HG03378 (cell line): ENCODE data around the gene SVBP.
A peak's percentile ranks its signal among the peaks of the same experiment; 100 is the strongest.
"Not testable (repeated sequence)": the region's sequence is repeated elsewhere in the genome, so short reads cannot be mapped to it uniquely, and the experiment has no call there.

Experiments used
- ATAC-seq: cut with Tn5 transposase; IDR thresholded peaks from one replicate; pipeline ENCODE4 v1.9.1; 2021; ENCODE audit warnings: mild to moderate bottlenecking, moderate library complexity; ENCODE audit not compliant: unreplicated experiment

SVBP gene, protein sequence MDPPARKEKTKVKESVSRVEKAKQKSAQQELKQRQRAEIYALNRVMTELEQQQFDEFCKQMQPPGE

DNA sequence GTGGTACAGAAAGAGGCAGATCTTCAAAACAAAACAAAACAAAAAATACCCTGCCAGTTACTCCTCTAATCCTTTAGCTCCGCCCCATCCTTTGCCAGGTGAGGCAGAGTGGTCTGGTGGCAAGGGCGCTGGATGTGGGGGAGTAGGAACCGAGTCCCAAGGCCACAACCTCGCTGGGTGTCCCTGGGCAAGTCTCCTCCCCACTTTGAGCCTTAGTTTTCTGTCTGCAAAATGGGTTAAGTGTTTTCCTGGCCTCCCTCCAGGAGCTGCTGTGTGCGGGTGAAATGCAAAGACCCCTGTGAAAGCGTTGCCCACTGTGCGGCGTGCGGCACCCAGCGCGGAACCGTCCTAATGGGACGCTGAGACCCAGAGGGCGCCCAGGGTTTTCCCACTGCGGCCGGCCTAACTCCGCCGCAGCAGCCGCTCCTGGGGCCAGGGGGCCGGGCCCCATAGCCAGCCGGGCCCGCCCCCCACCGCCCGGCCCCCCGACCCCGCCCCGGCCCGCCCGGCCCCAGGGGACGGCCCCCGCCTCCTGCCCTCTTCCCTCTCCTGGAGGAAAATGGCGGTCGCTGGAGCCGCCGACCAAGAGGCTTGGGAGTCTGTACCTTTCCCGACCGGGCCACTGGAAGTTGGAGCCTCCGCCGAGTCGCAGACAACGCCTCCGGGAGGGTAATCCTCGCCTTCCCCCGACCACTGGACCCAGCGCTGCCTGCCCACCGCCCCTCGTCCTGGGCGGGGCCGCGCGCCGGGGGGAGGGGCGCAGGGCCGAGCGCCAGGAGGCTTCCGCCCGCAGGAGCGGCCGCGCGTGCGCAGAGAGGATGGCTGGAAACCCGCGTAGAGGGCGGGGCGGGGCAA lies at the start of gene SVBP, which contains the start of gene ERMAP:
Gene SVBP (minus strand): TSS at position 813 of the 855 bp plus-strand sequence. CDS start 853 bp downstream, outside the sequence.
Gene ERMAP (plus strand): TSS at position 538 of the 855 bp plus-strand sequence. CDS start 13,327 bp downstream, outside the sequence.
- ATAC-seq: peak; percentile 56

DNA sequence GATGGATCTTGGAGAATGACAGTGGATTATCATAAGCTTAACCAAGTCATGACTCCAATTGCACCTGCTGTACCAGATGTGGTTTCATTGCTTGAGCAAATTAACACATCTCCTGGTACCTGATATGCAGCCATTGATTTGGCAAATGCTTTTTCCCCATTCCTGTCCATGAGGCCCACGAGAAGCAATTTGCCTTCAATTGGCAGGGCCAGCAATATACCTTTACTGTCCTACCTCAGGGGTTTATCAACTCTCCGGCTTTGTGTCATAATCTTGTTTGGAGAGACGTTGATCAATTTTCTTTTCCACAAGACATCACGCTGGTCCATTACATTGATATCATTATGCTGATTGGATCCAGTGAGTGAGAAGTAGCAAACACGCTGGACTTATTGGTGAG lies 49.4 kb upstream of the SVBP start:
- no peak for ATAC-seq

DNA sequence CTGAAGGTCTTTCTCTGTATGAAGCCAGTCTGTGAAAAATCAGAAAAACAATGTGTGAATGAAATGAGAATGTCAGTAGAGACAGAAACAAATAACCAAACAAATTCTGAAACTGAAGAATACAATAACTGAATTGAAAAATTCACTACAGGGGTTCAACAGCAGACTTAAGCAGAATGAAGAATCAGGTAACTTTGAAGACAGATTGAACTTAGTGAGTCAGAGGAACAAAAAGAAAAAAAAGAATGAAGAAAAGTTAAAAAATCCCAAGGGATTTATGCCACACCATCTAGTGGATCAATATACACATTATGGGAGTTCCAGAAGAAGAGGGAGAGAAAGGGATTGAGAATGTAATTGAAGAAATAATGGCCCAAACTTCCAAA lies 43.8 kb upstream of the SVBP start:
- no peak for ATAC-seq

DNA sequence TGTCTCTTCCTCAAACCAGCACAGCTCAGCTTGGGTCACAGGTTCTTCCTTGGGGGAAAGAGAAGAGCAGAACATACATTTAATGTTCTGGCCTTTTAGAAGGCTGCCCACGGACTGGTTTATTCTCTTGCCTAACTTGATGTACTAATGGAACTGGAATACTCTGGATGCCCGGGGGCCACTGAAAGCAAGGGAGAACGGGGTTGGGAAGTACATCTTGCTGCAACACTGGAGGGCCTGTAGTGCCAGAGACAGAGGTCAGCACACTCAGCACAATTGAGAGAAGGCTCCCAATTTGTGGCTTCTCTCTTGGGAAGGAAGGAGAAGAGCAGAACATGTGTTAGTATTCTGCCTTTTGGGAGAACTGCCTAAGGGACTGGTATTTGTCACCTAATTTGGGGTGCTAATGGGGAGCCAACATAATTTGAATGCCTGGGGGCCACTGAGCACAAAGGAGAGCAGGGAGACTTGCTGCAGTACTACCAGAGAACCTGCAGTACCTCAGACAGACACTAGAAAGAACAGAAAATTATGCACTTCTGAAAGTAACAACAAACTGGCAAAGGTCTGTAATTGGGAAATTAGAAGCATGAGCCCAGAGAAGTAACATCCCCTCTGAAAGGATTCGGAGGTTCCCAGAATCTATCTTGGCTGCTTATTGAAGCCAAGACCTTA lies 43.3 kb upstream of the SVBP start:
- ATAC-seq: no peak

DNA sequence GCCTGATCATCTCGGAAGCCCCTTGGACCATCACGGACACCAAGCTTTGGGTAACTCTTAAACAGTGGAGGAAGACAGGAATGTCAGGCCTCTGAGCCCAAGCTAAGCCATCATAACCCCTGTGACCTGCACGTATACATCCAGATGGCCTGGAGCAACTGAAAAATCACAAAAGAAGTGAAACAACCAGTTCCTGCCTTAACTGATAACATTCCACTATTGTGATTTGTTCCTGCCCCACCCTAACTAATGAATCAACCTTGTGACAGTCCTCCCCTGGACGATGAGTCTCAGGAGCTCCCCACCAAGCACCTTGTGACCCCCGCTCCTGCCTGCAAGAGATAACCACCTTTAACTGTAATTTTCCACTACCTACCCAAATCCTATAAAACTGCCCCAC lies 42.2 kb upstream of the SVBP start:
- not testable (repeated sequence) for ATAC-seq

DNA sequence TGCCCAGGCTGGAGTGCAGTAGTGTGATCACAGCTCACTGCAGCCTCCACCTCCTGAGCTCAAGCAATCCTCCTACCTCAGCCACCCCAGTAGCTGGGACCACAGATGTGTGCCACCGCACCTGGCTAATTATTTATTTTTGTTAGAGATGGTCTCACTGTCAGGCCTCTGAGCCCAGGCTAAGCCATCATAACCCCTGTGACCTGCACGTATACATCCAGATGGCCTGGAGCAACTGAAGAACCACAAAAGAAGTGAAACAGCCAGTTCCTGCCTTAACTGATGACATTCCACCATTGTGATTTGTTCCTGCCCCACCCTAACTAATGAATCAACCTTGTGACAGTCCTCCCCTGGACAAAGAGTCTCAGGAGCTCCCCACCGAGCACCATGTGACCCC lies 39.4 kb upstream of the SVBP start:
- ATAC-seq: not testable (repeated sequence)

DNA sequence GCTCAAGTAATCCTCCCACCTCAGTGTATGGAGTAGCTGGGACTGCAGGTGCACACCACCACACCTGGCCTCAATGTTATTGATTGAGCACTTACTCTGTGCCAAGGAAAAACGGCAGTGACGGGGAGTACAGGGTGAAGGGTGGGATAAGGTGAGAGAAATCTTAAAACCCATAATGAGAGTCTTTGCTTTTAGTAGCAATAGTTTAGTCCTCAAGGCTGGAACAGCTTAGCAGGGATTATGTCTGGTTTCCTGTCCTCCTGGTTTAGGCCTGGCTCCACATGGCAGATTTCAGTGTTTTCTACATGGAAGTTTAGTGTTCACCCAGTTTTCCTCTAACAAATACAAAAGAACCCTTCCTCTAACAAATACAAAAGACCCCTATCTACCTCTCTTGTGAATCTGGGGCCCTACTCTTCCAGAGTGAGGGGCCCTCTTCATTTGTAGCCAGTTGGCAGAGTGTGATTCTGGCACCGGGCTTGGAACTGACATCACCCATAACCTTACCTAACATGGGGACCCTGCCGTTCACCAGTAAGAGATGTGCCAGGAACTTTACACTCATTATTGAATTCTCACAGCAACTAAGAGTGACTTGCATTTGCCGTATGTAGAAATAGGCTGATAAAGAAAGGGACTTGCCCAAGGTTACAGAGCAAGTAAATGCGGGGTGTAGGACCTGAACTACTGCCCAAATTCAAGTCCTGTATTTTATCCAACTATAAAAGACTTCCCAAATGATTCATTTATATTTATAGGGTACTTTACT lies 36.1 kb upstream of the SVBP start:
- no peak for ATAC-seq

DNA sequence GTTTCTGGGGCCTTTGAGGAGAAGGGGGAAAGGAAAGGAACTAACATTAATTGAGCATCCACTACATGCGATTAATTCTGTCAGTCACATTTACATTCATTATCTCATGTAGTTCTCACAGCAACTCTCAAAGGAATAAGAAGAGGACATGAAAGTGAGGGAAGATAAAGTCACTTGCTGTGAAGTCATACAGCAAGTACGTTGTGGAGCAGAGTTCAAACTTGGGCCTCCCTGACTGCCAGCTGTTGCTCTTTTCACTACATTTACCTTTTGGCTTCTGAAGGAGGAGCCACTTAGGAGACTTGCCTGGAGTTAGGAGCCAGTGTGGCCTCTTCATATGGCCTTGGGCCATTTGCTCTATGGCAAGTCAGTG lies 35.4 kb upstream of the SVBP start:
- ATAC-seq: no peak

DNA sequence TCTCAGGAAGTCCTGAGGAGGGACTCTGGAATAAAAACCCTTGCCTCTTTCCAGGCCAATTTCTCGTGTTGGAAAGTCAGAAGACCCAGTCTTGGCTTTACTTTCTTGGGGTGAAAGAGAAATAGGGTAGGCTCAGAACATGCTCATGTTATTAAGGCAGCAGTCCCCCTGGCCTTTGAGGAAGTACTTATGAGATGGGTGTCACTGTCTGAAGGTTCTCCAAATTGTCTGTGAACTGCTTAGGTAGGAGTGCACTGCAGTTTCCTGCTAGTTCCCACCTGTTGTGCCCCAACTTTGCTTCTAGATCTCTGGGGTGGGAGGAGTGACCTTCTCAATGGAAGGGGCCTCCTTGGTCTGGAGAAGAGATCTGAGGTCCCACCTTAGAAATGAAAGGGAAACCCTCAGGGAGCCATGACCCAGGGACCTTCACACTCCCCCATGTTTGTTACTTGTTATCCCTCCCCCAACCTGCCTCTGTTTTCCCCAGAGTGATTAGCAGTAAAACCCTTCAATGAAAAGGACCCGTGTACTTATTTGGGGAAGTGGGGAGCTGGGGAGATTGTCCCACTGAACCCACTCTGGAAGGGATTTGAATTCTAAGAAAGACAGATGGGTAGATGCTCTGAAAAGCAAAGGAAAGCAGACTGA lies 34.9 kb upstream of the SVBP start:
- no peak for ATAC-seq

DNA sequence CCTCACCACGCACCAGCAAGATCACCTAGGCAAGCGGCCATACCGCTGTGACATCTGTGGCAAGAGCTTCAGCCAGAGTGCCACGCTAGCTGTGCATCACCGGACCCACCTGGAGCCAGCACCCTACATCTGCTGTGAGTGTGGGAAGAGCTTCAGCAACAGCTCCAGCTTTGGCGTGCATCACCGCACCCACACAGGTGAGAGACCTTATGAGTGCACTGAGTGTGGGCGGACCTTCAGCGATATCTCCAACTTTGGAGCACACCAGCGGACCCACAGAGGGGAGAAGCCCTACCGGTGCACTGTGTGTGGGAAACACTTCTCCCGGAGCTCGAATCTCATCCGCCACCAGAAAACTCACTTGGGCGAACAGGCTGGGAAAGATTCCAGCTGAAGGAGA lies 34.2 kb upstream of the SVBP start:
- ATAC-seq: no peak

DNA sequence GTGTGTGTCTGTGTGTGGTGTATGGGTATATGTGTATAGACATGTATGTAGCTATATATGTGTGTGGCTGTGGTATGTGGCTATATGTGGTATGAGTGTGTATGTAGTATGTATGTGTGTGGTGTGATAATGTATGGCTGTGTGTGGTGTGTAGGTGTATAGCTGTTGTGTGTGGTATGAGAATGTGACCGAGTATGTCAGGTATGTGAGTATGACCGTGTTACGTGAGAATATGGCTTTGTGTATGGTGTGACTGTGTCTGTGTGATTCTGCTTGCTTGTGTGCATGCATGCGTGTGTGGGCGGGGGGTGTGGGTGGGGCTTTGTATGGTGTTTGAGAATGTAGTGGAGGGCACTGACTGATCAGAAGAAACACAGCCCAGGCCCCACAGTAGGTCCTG lies 32.7 kb upstream of the SVBP start:
- ATAC-seq: no peak

DNA sequence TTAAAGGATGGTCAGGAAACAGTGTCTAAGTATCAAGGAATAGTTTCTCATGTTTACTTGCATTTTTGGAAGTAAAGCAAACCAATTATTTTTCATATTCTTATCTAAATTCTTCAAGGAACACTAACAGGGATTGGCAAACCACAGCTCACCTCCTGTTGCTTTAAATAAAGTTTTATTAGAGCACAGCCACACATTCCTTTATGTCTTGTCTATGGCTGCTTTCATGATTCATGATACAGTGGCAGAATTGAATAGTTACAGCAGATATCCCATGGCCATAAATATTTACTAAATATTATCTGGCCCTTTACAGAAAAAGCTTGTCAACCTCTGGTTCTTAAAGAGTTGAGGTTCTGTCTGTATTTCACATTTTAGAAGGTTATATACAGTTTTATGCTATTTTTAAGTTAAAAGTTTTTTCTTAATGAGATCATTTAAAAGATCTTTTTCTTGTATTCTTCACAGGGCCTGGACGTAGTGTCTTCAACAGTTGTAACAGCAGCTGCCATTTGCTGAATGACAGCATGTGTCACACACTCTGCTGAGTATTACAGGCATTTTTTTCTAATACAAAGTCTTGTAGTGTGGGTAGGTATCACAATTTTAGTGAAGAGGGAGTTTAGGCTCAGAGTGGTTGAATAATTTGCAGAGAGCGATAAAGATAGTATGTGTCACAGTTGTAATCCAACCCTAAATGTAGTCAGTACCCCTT lies 31.8 kb upstream of the SVBP start:
- no peak for ATAC-seq

DNA sequence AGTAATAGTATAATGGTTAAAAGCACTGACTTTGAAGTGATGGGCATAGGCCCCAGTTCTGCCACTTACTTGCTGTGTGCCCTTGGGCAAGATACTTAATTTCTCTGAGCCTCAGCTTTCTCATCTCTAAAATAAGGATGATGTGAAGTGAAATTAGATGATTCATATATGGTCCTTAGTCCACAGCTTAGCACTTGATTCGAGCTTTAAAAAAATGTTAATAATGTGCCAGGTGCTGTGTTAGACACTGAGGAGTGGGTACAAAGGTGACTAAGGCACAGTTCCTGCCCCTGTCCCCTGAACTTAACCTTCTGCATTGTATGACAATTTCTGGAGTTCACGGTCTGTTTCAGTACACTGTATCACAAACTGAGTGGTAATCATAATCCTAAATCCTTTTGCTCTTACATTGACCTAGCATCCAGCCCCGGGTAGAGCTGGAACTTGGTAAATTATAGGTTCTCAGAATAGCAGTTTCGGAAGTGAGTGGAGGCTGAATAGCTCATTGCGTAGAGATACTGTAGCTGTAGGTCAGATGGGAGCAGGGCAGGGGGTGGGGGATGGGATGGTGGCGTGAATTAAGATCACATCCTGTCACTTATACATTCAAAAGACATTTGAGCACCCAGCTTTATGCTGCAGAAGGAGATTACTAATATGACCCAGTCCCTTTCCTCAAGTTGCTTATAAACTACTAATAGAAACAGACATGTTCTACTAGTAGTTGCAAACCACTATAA lies 30.7 kb upstream of the SVBP start:
- no peak for ATAC-seq

DNA sequence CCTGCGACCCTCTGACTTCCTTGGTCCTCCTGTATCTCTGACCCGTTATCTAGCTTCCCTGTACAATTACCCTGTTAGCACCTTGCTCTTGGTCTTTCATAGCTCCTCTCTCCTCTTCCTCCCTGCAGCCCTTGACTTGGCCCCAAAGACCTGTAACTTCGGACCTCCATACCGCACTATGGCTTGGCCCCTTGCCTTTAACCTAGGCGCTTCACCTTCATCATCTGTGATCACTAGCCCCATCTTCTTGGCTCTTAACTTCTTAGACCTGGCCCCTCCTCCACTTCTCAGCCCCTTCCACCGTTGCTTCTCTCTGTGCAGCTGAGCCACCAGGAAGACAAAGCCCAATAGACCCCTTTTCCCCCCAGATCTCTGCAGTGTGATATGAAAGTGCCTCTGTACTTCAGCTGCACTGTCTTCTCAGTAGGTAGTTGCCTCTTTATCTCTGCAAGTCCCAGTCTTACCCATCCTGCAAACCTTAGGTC lies 30.0 kb upstream of the SVBP start:
- no peak for ATAC-seq

DNA sequence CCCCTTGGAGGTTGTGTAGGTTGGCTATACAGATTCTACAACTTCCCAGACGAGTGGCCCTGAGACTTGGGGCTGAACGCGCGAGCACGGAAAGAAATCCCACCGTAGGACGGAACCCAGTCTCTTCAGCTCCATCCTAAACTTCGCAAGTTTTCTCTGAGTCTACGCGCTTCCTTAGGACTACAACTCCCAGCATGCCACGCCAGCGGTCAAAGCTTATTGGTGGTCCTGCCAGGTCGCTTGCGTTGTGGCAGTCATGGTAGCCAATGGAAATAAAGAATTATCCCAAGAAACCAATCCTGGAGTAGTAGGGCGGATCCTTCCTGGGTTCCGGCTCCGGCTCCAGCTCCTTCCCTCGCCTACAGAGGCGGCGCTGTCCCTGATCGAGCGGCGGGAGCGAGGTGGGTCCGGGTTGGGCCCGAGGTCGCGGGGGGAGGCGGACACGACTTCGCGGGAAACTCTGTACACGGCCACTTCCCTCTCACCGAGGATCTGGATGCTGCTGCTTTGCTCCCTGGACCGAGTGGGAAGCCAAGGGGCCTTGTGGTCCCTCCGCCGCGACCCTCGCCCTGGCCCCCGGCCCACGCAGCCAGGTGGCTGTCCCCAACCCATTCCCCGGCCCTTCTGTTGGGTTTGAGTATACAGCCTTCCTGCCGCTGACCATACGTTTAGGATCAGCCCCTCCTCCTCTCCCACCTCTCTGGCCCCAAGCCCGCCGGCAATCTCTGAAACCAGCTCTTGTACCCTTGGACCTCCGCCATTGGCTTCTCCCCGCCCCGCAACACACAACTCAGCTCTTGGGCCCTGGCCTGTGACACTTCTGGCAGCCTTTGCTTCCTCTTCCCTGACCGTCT lies 29.3 kb upstream of the SVBP start, which contains the start of gene ZNF691:
Gene ZNF691 (plus strand): TSS at position 357 of the 854 bp plus-strand sequence. CDS start 3,046 bp downstream, outside the sequence.
- ATAC-seq: peak; percentile 87

DNA sequence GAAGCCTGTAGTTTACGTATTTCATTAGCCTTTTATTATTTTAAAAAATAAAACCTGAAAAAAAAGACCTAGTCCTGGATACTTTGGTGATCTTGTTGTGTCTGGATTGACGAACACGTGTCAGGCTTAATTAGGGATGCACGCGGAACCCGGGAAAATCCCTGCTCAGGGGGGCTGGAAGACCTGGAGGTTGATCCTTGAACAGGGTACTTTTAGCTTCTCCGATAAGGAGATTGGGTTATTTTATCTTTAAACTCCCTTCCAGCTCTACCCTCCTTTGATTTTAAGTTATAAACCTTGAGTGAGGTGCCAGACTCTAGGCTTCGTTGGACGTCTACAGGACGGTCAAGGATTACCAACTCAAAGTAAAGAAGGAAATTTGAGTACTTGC lies 28.7 kb upstream of the SVBP start:
- ATAC-seq: peak; percentile 6

DNA sequence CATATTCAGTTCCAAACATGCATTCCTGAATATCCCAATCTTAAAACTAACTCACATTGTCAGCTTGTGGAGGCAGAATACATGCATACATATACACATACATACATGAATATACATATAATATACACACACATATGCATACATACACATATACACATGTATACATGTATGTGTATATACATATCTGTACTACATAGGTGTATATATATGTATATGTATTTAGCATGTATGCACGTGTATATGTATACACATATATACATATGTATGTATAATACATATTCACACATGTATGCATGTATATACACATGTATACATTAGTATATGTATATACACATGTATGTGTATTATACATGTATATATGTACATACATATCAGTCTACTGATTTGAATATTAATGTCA lies 28.0 kb upstream of the SVBP start:
- no peak for ATAC-seq

DNA sequence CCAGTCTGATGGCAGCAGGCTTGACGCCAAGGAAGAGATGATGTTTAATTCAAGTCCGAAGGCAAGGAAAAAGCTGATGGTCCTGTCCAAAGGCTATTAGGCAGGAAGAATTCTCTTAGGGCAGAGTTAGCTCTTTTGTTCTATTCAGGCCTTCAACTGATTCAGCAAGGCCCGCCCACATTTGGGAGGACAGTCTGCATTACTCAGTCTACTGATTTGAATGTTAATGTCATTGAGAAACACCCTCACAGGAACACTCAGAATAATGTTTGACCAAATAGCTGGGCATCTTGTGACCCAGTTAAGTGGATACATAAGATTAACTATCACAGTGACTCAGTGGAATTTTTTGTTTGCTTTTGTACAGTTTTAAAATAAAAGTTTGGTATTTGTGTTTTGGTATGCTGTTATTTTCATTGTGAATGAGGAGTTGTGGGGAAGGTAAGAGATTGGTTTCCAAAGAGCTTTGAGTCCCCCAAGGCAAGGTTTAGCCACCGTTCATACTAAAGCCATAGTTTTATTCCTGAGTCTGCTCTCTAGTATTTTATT lies 27.5 kb upstream of the SVBP start:
- ATAC-seq: no peak
